Fibroblast of skin of left biceps (primary cell): ENCODE data around the gene WAPL.
A peak's percentile ranks its signal among the peaks of the same experiment; 100 is the strongest.

Experiments used
- DNase-seq, 2 experiments: peaks; one replicate each; pipeline ENCODE4 v3.0.0-alpha.2; 2013; ENCODE audit warnings: low read depth in 2 of 2

WAPL gene

DNA sequence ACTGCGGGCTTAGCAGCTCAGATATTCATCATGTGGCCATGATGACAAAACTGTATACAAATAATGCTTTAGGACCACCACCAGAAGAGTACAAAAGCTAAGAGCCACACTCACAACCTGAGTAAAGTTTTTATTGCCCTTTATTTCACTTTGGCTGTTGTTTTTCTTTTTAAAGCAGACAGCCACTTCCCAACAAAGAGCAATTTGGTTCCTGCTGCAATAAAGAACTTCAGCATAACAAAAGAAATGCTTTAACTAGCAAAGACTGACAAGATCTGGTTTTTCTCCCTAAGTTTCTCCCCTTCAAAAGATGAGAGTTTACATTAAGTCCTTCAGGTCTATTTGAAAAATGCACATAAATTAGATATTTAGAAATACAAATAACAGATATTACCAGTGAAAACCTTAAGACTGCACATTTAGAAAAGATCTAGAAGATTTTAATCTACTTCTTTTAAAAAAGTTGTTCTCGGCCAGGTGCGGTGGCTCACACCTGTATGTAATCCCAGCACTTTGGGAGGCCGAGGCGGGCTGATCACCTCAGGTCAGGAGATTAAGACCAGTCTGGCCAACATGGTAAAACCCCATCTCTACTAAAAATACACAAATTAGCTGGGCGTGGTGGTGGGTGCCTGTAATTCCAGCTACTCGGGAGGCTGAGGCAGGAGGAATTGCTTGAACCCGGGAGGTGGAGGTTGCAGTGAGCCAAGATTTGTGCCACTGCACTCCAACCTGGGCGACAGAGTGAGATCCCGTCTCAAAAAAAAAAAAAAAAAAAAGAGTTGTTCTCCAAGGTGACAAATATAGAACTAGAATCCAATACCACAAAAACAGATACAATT lies 59.4 kb downstream of the WAPL start:
- no peak for DNase-seq

DNA sequence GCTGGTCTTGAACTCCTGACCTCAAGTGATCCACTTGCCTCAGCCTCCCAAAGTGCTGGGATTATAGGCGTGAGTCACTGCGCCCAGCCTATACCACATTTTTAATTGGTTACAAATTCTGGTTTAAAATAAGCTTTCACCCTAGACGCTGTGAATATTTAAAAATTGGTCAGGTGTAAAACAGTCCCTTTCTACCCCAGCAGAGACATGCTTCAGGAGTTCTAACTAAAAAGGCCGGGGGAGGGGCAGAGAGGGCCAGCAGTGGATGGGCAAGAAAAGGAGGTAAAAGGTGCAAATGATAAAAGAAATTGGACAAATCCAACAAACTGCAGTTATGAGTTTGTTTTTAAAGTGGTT lies 70.0 kb downstream of the WAPL start:
- no peak for DNase-seq

GRCh38 chr10:86450806-86451603 lies 70.6 kb downstream of the WAPL start:
- no peak for DNase-seq

- no peak for DNase-seq
These were observed 71.5 kb downstream of the WAPL start for GRCh38 chr10:86449926-86450558.

DNA sequence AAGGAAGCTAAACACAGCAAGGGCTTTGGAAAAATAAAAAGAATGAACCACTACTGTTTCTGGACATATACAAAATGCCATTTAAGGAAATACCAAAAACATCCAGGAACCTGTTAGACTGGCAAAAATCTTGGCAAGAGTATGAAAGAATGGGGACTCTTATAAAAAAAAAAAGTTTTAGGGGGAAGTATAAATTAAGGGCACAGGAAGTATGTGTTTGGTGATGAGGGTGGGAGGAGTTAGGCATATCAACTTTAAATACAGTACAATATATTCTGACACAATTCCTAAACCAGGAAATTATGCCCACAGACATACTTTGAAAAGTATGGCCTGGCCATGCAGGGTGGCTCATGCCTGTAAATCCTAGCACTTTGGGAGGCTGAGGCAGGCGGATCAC lies 74.2 kb downstream of the WAPL start:
- no peak for DNase-seq

DNA sequence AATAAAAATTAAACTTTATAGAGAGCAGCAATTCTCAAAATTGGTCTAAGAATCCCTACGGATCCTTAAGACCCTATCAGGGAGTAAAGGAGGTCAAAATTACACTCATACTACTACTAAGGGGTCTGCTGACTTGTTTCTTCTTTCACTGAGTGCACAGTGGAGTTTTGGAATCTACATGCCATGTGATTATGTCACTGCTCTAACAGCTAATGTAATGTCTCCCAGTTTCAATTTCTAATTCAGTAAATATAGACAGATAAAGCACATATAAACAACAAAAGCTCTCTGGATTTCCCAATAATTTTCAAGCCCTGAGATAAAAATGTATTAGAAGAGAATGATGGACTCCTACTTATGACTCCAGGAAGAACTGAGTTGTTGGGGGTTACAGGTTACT lies 74.6 kb downstream of the WAPL start:
- DNase-seq: no peak

DNA sequence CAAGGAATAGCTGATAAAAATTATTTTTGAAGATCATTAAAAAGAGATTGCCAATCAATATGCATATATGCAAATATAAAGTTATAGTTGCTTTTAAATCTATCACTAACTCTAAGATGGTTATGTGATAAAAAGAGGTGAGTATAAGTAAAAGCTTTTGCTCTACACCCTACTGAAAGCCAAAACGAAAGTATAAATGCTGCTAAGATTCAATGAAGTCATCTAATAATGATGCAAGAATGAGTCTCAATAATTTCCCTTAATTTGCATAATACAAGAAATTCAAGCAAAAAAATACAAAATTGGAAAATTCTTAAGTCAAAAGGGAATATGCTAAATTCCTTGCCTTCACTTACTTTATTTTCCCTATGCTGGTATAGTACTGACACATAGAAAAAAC lies 75.2 kb downstream of the WAPL start:
- DNase-seq: no peak

- no peak for DNase-seq
These were observed 77.7 kb downstream of the WAPL start for GRCh38 chr10:86443936-86444335.

- peak; percentile 24 to 43 for DNase-seq
These were observed 78.5 kb downstream of the WAPL start for GRCh38 chr10:86443069-86443468.

GRCh38 chr10:86440874-86441843 lies 80.4 kb downstream of the WAPL start:
- peak; percentile 27 to 29 for DNase-seq

GRCh38 chr10:86439544-86439943 lies 82.0 kb downstream of the WAPL start:
- DNase-seq: peak; percentile 34 to 47

DNA sequence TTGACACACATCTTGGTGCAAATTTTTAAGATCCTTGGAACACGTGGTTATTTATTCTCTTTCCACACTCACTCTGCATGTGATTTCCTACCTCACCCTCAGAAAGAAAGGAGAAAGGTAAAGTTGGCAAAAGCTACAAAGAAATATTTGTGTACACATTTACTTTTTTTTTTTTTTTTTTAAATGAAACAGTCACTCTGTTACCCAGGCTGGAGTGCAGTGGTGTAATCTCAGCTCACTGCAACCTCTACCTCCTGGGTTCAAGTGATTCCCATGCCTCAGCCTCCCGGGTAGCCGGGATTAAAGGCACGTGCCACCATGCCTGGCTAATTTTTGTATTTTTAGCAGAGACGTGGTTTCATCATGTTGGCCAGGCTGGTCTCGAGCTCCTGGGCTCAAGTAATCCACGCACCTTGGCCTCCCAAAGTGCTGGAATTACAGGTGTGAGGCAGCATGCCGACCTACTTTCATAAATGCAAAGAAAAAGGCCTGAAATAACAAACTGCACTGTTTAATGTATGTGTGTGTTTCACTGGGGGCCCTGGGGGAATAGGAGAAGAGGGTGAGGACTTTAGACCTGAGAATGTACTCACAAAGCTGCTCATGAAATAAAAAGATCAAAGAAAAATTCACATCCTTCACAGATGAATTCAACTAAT lies 83.4 kb downstream of the WAPL start:
- DNase-seq: no peak

GRCh38 chr10:86437447-86437846 lies 84.1 kb downstream of the WAPL start:
- no peak for DNase-seq

DNA sequence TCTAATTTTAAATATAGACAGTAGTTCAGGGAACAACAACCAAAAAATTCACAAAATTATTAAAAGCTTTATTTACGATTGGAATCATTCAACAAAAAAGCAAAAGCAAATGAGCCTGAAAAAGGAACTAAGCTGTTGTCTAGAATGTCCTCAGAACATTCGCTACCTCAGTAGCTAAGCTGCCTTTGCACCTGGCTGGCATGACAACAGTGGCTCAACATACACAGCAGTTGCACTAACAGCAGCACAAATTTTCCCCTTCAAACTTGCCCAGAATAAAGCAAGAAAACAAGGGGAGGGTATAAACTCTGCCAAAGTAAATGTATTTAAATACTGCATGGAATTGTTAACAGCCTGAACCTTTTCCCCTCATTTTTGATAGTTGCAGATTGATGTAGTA lies 84.6 kb downstream of the WAPL start:
- no peak for DNase-seq

DNA sequence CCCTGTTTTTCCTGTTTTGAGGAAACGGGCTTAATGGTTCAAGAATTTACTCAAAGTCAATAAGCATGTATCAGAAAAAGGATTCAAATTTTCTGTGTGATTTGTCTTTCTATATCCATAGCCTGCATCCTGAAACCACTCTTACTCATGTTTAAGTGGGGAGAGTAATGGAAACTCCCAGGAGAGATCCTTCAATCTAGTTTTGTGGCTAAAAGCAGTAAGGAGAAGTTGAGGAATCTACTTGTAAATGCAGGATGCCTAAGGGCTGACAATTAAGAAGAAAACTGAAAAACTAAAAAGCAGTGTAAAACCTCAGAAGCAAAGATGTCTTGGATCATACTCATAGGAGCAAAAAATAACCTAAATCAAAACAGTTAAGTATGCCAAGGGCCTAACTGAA lies 86.9 kb downstream of the WAPL start:
- DNase-seq: no peak

GRCh38 chr10:86423739-86424138 lies 97.9 kb downstream of the WAPL start:
- DNase-seq: no peak

GRCh38 chr10:86419101-86419500 lies 102.5 kb downstream of the WAPL start:
- no peak for DNase-seq

- DNase-seq: no peak
These were observed 106.0 kb downstream of the WAPL start for GRCh38 chr10:86415583-86415982.

DNA sequence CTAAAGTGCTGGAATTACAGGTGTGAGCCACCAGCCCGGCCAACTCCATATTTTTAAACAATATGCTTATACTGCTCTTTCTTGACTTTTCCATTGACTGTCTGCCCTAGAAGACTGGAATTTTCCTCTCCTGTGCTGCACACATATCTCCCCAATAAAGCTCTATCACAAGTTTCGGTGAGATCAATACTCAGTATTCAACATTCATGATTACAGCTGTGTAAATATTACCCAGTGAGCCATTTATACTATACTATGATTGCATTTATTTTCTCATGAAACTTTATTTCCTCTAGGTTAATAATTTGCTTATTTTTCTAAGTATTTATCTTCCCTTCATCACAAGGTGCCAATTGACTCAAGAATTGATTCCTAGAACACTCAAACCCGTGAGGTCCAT lies 106.5 kb downstream of the WAPL start:
- DNase-seq: no peak

DNA sequence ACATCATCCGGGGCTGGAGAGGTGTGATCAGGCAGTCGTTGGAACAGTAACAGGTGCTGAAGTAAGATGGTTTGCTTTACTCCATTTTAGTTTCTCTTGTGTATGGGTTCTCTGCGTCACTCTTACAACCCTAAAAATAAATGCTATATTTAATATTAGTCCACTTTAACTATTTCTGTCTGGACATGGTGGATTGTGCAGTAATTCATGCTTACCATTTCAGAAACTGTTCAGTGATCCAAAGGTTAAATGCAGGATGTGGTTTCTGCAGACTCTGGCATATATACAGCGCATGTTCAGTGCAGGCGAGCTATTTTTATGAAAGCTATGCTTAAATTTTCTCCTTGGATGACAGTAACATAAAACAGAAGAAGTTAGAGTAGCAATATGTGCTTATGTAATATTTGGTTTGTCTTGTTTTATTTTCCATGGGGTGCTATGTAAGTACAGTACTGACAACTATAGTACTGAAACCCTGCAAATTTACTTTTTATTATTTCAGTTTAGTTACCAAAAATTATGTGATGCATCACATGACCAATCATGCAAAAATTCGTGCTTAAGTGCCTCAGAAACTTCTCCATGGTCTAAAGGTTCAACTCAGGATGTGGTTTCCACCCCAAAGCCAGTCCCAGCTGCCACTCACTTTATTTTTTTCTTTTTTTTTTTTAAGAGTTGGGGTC lies 108.4 kb downstream of the WAPL start:
- DNase-seq: peak in 1 of 2 experiments; percentile 21
